OCI-LY1 (cell line): ENCODE measurements around the gene RTL1.

Source experiments
- EZH2 ChIP-seq: fragments of 200-600 bp; sonication (generic), shearing (Covaris generic); IDR thresholded peaks from 2 replicates; pipeline ENCODE4 v1.8.0; 2017; ENCODE audit warnings: borderline replicate concordance, mixed run types, mild to moderate bottlenecking, antibody characterized with exemption, low read length, moderate library complexity, mixed read lengths
- TF ChIP-seq, protein P1 (sequence below): fragments of 200-600 bp; sonication (generic), shearing (Covaris generic); IDR thresholded peaks from 2 replicates; pipeline ENCODE4 v1.5.1; 2017; ENCODE audit warnings: mild to moderate bottlenecking, antibody characterized with exemption, low read length, moderate library complexity, mixed read lengths

DNA sequence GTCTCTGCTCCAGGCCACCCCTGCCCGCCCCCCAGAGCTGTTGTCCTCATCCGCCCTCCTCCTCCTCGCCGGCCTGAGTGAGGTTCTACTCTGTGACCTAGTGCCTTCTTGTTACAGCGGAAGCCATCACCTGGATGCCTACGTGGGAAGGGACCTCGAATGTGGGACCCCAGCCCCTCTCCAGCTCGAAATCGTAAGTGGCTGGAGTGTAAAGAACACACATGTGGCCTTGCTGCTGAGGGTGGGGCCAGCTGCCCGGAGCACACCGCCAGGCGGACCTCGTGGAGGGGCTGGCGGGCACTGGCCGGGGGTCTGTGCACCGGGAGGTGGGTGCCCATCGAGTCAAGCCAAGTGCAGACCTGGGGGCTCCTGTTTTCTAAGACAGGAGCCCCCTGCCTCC lies 58.2 kb downstream of the RTL1 start:
- TF ChIP-seq, protein P1, sequence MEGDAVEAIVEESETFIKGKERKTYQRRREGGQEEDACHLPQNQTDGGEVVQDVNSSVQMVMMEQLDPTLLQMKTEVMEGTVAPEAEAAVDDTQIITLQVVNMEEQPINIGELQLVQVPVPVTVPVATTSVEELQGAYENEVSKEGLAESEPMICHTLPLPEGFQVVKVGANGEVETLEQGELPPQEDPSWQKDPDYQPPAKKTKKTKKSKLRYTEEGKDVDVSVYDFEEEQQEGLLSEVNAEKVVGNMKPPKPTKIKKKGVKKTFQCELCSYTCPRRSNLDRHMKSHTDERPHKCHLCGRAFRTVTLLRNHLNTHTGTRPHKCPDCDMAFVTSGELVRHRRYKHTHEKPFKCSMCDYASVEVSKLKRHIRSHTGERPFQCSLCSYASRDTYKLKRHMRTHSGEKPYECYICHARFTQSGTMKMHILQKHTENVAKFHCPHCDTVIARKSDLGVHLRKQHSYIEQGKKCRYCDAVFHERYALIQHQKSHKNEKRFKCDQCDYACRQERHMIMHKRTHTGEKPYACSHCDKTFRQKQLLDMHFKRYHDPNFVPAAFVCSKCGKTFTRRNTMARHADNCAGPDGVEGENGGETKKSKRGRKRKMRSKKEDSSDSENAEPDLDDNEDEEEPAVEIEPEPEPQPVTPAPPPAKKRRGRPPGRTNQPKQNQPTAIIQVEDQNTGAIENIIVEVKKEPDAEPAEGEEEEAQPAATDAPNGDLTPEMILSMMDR, result no peak
- no peak for TF ChIP-seq EZH2
